HepG2 (cell line): ENCODE measurements around the gene SLC39A1. TPM values are rescaled to one million over a fixed set of nuclear protein-coding genes. Genes with fewer than 3 reads are reported as not detected.
A peak's percentile ranks its signal among the peaks of the same experiment; 100 is the strongest.

ENCODE experiments used
- DZIP1 ChIP-seq: sonication (generic); formaldehyde crosslinking; IDR thresholded peaks from 2 replicates; pipeline ENCODE4 v1.5.0; 2020; ENCODE audit warnings: mild to moderate bottlenecking, missing genetic modification reagents
- EEA1 ChIP-seq: sonication (generic); formaldehyde crosslinking; IDR thresholded peaks from 2 replicates; pipeline ENCODE4 v1.5.1; 2020; ENCODE audit warnings: mild to moderate bottlenecking, missing genetic modification reagents, borderline replicate concordance
- HNF1B ChIP-seq: sonication (generic); formaldehyde crosslinking; IDR thresholded peaks from 2 replicates; pipeline ENCODE4 v1.5.1; 2020; ENCODE audit warnings: mild to moderate bottlenecking, moderate library complexity, missing genetic modification reagents
- MAX ChIP-seq: IDR thresholded peaks from 2 replicates; pipeline ENCODE4 v1.6.1; 2012; ENCODE audit warnings: inconsistent platforms
- MBD4 ChIP-seq: IDR thresholded peaks from 2 replicates; pipeline ENCODE4 v1.6.1; 2012; ENCODE audit warnings: low read length, inconsistent platforms, borderline replicate concordance
- NFE2L2 ChIP-seq: fragments of 150-350 bp; IDR thresholded peaks from 2 replicates; pipeline ENCODE4 v1.6.1; 2014; ENCODE audit warnings: low read length
- PCBP1 ChIP-seq: fragments of 200-400 bp; formaldehyde crosslinking; IDR thresholded peaks from 2 replicates; pipeline ENCODE4 v1.6.1; 2017; ENCODE audit warnings: mild to moderate bottlenecking, low read depth, low read length, borderline replicate concordance
- RFXAP ChIP-seq: sonication (generic); formaldehyde crosslinking; IDR thresholded peaks from 2 replicates; pipeline ENCODE4 v1.4.0; 2020; ENCODE audit warnings: missing genetic modification reagents, borderline replicate concordance
- TEAD2 ChIP-seq: sonication (generic); formaldehyde crosslinking; IDR thresholded peaks from 2 replicates; pipeline ENCODE4 v1.9.0; 2021; ENCODE audit warnings: missing genetic modification reagents
- TFAP4 ChIP-seq: sonication (generic); IDR thresholded peaks from 2 replicates; pipeline ENCODE4 v1.6.1; 2016; ENCODE audit warnings: low read depth, borderline replicate concordance
- ZFAT ChIP-seq: sonication (generic); formaldehyde crosslinking; conservative IDR thresholded peaks from 2 replicates; pipeline ENCODE4 v1.8.1; 2023; ENCODE audit warnings: missing genetic modification reagents, inconsistent platforms
- ZGPAT ChIP-seq: IDR thresholded peaks from 2 replicates; pipeline ENCODE4 v1.6.1; 2016; ENCODE audit warnings: mild to moderate bottlenecking
- ZNF274 ChIP-seq: sonication (generic); formaldehyde crosslinking; IDR thresholded peaks from 2 replicates; pipeline ENCODE4 v1.5.1; 2020; ENCODE audit warnings: mild to moderate bottlenecking, missing genetic modification reagents
- ZNF354B ChIP-seq: sonication (generic); formaldehyde crosslinking; IDR thresholded peaks from 2 replicates; pipeline ENCODE4 v1.8.0; 2022; ENCODE audit warnings: mild to moderate bottlenecking, missing genetic modification reagents
- ZNF619 ChIP-seq: sonication (generic); formaldehyde crosslinking; IDR thresholded peaks from 2 replicates; pipeline ENCODE4 v1.4.0; 2020; ENCODE audit warnings: mild to moderate bottlenecking, missing genetic modification reagents
- ZNF782 ChIP-seq: sonication (generic); formaldehyde crosslinking; IDR thresholded peaks from 2 replicates; pipeline ENCODE4 v1.4.0; 2020; ENCODE audit warnings: missing genetic modification reagents, mild to moderate bottlenecking, borderline replicate concordance
- ZSCAN20 ChIP-seq: sonication (generic); formaldehyde crosslinking; IDR thresholded peaks from 2 replicates; pipeline ENCODE4 v1.4.0; 2020; ENCODE audit warnings: missing genetic modification reagents, mild to moderate bottlenecking, borderline replicate concordance
- ZZZ3 ChIP-seq: sonication (generic); formaldehyde crosslinking; IDR thresholded peaks from 2 replicates; pipeline ENCODE4 v1.4.0; 2020; ENCODE audit warnings: missing genetic modification reagents, mild to moderate bottlenecking, borderline replicate concordance
- polyA plus RNA-seq, 8 experiments: library from polyadenylated mRNA; depleted of rRNA in 3 of 8; stranded (reverse) in 7 of 8; unstranded in 1 of 8; fragments of >200 nt; fragmentation: Illumina TruSeq in 4 of 8; extraction: Trizol in 4 of 8; gene quantifications; 2 replicates each; pipeline versions ENCODE4 v1.2.1 to v1.2.3, GENCODE V29; 2011 to 2016; ENCODE audit warnings: low read depth in 4 of 8, missing spikeins in 1 of 8, mixed read lengths in 1 of 8; ENCODE audit not compliant: insufficient read depth in 1 of 8
- total RNA-seq, 5 experiments: library from RNA; depleted of rRNA; stranded (reverse); fragments of >200 nt; fragmentation: Illumina TruSeq; extraction: Trizol; gene quantifications; 2 replicates each; pipeline ENCODE4 v1.2.3, GENCODE V29; 2016; ENCODE audit warnings: low read depth in 1 of 5
- TF ChIP-seq, protein P1 (sequence below): IDR thresholded peaks from 2 replicates; pipeline ENCODE4 v1.6.1; 2016; ENCODE audit warnings: low read depth, borderline replicate concordance
- TF ChIP-seq, protein P2 (sequence below): sonication (generic); formaldehyde crosslinking; IDR thresholded peaks from 2 replicates; pipeline ENCODE4 v1.8.1; 2023; ENCODE audit warnings: missing genetic modification reagents, inconsistent platforms, borderline replicate concordance

The SLC39A1 gene
- total and polyA plus RNA-seq, 2 of the 13 experiments (the other 11 are each of a cell fraction or from before 2014, with no cell fraction given), result 71.2 to 78.4 TPM

GRCh38 chr1:153922972-153923925, 40.1 kb downstream of the SLC39A1 start, which contains the start of gene GATAD2B (continued):
- TF ChIP-seq DZIP1 (no peak; the same call in 1 of the 2 replicates), TEAD2 (CRISPR knock-in tag) (no peak), ZNF782 (CRISPR knock-in tag) (no peak), ZGPAT (CRISPR knock-in tag) (peak; percentile 64; the same call in 1 of the 2 replicates), HNF1B (CRISPR knock-in tag) (peak; percentile 46), TFAP4 (no peak), ZNF274 (CRISPR knock-in tag) (peak; percentile 41; the same call in 1 of the 2 replicates), NFE2L2 (no peak), ZSCAN20 (CRISPR knock-in tag) (no peak), ZNF619 (CRISPR knock-in tag) (no peak), MAX (peak; percentile 9; the same call in 1 of the 2 replicates), MBD4 (no peak), ZFAT (CRISPR knock-in tag) (no peak), EEA1 (no peak), ZZZ3 (CRISPR knock-in tag) (peak; percentile 74; the same call in 1 of the 2 replicates), PCBP1 (no peak), RFXAP (no peak; the same call in 1 of the 2 replicates), ZNF354B (no peak)
- TF ChIP-seq, protein P1, sequence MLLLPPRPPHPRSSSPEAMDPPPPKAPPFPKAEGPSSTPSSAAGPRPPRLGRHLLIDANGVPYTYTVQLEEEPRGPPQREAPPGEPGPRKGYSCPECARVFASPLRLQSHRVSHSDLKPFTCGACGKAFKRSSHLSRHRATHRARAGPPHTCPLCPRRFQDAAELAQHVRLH, result peak; percentile 68; the same call in 1 of the 2 replicates
- TF ChIP-seq, protein P2, sequence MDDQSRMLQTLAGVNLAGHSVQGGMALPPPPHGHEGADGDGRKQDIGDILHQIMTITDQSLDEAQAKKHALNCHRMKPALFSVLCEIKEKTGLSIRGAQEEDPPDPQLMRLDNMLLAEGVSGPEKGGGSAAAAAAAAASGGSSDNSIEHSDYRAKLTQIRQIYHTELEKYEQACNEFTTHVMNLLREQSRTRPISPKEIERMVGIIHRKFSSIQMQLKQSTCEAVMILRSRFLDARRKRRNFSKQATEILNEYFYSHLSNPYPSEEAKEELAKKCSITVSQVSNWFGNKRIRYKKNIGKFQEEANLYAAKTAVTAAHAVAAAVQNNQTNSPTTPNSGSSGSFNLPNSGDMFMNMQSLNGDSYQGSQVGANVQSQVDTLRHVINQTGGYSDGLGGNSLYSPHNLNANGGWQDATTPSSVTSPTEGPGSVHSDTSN (CRISPR knock-in tag), result no peak
